Heart left ventricle (tissue), 16 donors: ENCODE data around the gene INPP4B. TPM values are rescaled to one million over a fixed set of nuclear protein-coding genes. Genes with fewer than 3 reads are reported as not detected.

ENCODE experiments used
- ATAC-seq, 4 donors: fragments of 200-7000 bp; cut with Tn5 transposase; one replicate each; pipeline ENCODE4 v1.9.1; 2020 to 2022; ENCODE audit warnings: moderate library complexity in 4 of 4, mild to moderate bottlenecking in 3 of 4, moderate number of reproducible peaks in 1 of 4
- DNase-seq, 5 donors: peaks; one replicate each; pipeline ENCODE4 v3.0.0-alpha.2; 2020
- H3K27ac ChIP-seq, 12 donors: fragments of 200-600 bp; sonication (generic) in 4 of 12; one replicate each; pipeline versions ENCODE4 v1.5.0 to v1.8.0; 2016 to 2022; ENCODE audit warnings: mild to moderate bottlenecking in 2 of 12
- H3K27me3 ChIP-seq, 9 donors: fragments of 200-600 bp; sonication (generic) in 2 of 9; one replicate each; pipeline versions ENCODE4 v1.5.1 to v1.8.0; 2016 to 2022; ENCODE audit warnings: mild to moderate bottlenecking in 3 of 9
- H3K36me3 ChIP-seq, 9 donors: fragments of 200-600 bp; sonication (generic) in 2 of 9; one replicate each; pipeline versions ENCODE4 v1.5.0 to v1.8.0; 2018 to 2022; ENCODE audit warnings: mild to moderate bottlenecking in 2 of 9
- H3K4me1 ChIP-seq, 12 donors: fragments of 200-600 bp; sonication (generic) in 4 of 12; one replicate each; pipeline versions ENCODE4 v1.5.0 to v1.8.0; 2016 to 2022; ENCODE audit warnings: mild to moderate bottlenecking in 3 of 12
- H3K4me3 ChIP-seq, 12 donors: fragments of 200-600 bp; sonication (generic) in 4 of 12; one replicate each; pipeline versions ENCODE4 v1.5.0 to v1.8.0; 2017 to 2022; ENCODE audit warnings: mild to moderate bottlenecking in 9 of 12, moderate library complexity in 4 of 12
- H3K9me3 ChIP-seq, 12 donors: fragments of 200-600 bp; sonication (generic) in 4 of 12; one replicate each; pipeline versions ENCODE4 v1.5.0 to v1.8.0; 2016 to 2022; ENCODE audit warnings: mild to moderate bottlenecking in 1 of 12
- POLR2A ChIP-seq, 2 donors: fragments of 450-650 bp; IDR thresholded peaks; one replicate each; pipeline ENCODE4 v1.6.1; 2017; ENCODE audit warnings: antibody characterized with exemption in 2 of 2, mild to moderate bottlenecking in 2 of 2, moderate library complexity in 2 of 2
- WGBS, 4 donors: extraction: QIAGEN DNeasy Blood & Tissue Kit in 2 of 4; methylation state at CpG; one replicate each; pipeline versions ENCODE4 v1.1.5 to v1.1.7; 2013 to 2018; 5-methylcytosine and 5-hydroxymethylcytosine counted together
- intact Hi-C, 10 donors: fragments of 100-400 bp; cut with DNase I; formaldehyde crosslinking; loops; one replicate each; pipeline versions ENCODE4 v1.11.1 to v1.14.2; 2022
- polyA plus RNA-seq, 2 donors: library from polyadenylated mRNA; stranded (reverse); fragments of 200-250 nt; gene quantifications; one replicate each; pipeline ENCODE4 v1.2.3, GENCODE V29; 2013
- total RNA-seq, 9 donors: library from RNA; depleted of rRNA in 2 of 9; stranded (reverse); fragments of >200 nt in 2 of 9; fragmentation: NEBNext Ultra II Directional in 3 of 9; extraction: Animal tissue kit (Norgen Biotek cat#: 25700) in 3 of 9; gene quantifications; one replicate each; pipeline versions ENCODE4 v1.1.0 to v1.2.4, GENCODE V29; 2016 to 2023
- TF ChIP-seq, protein P1 (sequence below), 12 donors: fragments of 200-600 bp; sonication (generic) in 4 of 12; IDR thresholded peaks; one replicate each; pipeline versions ENCODE4 v1.5.0 to v1.8.0; 2018 to 2022; ENCODE audit warnings: antibody characterized with exemption in 12 of 12, mild to moderate bottlenecking in 5 of 12
- donor health status: ischemic (EF 13 %, LVEDD 7.1; RV severe dilation, severe dysfunction).
- donor health status: healthy with polysubstance abuse.
- donor health status: DM: no; HTN: yes; CAD: no.
- donor health status: DM: no; HTN: no; CAD: no.
- donor health status: ischemic (EF 25% LVEDD 6.9; RV normal size, moderate dysfunction).
- donor health status: ischemic (EF 25% LVEDD 5.7; RV mildly dilated, moderate dysfunction).
- donor health status: healthy.
- donor health status: DM: yes; HTN: yes; CAD: no.
- donor health status: ischemic (EF 35%, LVEDD 5.7; RV mildly dilated, moderate dysfunction).
- donor health status: nonischemic (EF 11% LVEDD 7.7; RV severe dilation, severe dysfunction).
- donor health status: DM: yes; HTN: yes; CAD: no.
- donor health status: PGD.
- donor health status: ischemic (EF 29% LVEDD 5.4; RV normal size, mild dysfunction).
- donor health status: nonischemic (EF 23%, LVEDD 6.1; RV moderate dilation, normal function).

INPP4B gene
- total and polyA plus RNA-seq, 11 donors: 5.5 to 128 (median 39.1) TPM

DNA sequence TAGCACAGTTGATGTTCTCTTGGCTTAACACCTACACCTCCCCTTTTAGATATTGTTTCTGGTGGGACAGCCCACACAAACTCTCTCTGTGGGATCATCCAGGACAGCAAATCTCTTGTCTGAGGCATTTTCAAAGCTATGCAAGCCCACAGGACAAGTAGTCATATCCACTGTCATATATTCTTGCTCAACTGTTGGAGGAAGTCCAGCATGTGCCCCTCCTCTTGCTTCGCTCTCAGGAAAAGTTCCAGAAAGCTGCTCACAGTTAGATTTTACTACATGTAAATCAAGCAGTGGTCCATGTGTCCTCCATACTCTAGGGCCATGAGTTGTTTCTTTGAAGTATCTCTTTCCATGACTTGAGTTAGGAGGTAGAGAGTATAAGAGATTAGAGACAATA, 260.7 kb downstream of the INPP4B start:
- peaks cover 0 to 8% (median 0%) of the 10 kb centered on the region in 12 donors for H3K9me3 ChIP-seq
- no peak overlapping the region for H3K27ac ChIP-seq
- H3K27me3 ChIP-seq: no peaks in the 10 kb centered on the region
- TF ChIP-seq POLR2A (IDR thresholded peaks at IDR 0.05): no peak
- TF ChIP-seq, protein P1, sequence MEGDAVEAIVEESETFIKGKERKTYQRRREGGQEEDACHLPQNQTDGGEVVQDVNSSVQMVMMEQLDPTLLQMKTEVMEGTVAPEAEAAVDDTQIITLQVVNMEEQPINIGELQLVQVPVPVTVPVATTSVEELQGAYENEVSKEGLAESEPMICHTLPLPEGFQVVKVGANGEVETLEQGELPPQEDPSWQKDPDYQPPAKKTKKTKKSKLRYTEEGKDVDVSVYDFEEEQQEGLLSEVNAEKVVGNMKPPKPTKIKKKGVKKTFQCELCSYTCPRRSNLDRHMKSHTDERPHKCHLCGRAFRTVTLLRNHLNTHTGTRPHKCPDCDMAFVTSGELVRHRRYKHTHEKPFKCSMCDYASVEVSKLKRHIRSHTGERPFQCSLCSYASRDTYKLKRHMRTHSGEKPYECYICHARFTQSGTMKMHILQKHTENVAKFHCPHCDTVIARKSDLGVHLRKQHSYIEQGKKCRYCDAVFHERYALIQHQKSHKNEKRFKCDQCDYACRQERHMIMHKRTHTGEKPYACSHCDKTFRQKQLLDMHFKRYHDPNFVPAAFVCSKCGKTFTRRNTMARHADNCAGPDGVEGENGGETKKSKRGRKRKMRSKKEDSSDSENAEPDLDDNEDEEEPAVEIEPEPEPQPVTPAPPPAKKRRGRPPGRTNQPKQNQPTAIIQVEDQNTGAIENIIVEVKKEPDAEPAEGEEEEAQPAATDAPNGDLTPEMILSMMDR (IDR thresholded peaks at IDR 0.05): no peak
- DNase-seq (no peak), ATAC-seq (no peak)
- 77 to 90% (median 80%) methylated on average over 1 of the region's 1 CpG for WGBS, 4 donors
- no peaks in the 10 kb centered on the region for H3K4me1 ChIP-seq
- intact Hi-C loops: no loop called here
- H3K36me3 ChIP-seq: no peaks in the 10 kb centered on the region
- no peak overlapping the region for H3K4me3 ChIP-seq

DNA sequence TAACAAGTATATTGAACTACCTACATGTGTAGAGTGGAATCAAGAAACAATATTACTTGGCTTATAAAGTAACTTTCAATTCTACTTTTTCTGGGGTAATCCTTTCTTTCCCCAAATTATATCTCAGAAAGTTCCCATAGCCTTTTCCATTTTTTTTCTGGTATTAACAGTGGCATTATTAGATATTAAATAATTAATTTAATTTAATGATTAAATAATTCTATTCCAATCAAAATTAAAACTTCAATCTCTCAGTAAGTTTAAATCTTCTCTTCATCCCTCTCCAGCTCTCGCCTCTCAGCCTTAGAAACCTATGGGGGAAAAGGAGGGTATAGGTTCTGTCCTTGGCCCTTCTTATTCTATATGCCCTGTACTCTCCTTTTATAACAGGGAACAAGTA, 262.4 kb downstream of the INPP4B start:
- H3K27me3 ChIP-seq: no peaks in the 10 kb centered on the region
- ATAC-seq (no peak), DNase-seq (no peak)
- intact Hi-C loops: no loop called here
- H3K36me3 ChIP-seq: no peaks in the 10 kb centered on the region
- no peak overlapping the region for H3K27ac ChIP-seq
- H3K4me1 ChIP-seq: no peaks in the 10 kb centered on the region
- no peak for TF ChIP-seq POLR2A (IDR thresholded peaks at IDR 0.05)
- TF ChIP-seq, protein P1 (IDR thresholded peaks at IDR 0.05): no peak
- H3K4me3 ChIP-seq: no peak overlapping the region
- WGBS, 4 donors: 90 to 97% (median 94%) methylated on average over 1 of the region's 1 CpG
- no peaks in the 10 kb centered on the region for H3K9me3 ChIP-seq

DNA sequence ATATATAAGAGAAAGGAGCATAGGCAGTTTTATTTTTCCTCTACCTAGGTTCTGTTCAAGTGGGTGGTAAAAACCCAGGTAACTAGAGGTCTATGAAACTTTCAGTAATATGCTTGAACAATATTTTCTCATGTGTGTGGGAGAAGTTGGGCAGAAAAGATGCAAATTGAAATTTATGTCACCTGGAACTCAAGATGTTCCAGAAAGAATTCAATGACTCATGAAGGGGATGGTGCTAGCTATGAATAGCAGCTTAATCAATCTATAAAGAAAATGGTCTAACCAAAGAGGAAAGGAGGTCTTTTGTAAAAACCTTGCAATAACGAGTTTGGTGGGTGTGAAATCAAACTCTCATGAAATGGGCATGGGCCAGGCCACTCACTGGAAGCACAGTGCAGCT, 263.8 kb downstream of the INPP4B start:
- DNase-seq (no peak), ATAC-seq (no peak)
- intact Hi-C loops: no loop called here
- 55 to 77% (median 68%) methylated on average over 1 of the region's 1 CpG for WGBS, 4 donors
- H3K36me3 ChIP-seq: no peaks in the 10 kb centered on the region
- H3K9me3 ChIP-seq: no peaks in the 10 kb centered on the region
- TF ChIP-seq POLR2A (IDR thresholded peaks at IDR 0.05): no peak
- TF ChIP-seq, protein P1 (IDR thresholded peaks at IDR 0.05): no peak
- no peak overlapping the region for H3K4me3 ChIP-seq
- H3K27ac ChIP-seq: no peak overlapping the region
- H3K27me3 ChIP-seq: no peaks in the 10 kb centered on the region
- no peaks in the 10 kb centered on the region for H3K4me1 ChIP-seq

DNA sequence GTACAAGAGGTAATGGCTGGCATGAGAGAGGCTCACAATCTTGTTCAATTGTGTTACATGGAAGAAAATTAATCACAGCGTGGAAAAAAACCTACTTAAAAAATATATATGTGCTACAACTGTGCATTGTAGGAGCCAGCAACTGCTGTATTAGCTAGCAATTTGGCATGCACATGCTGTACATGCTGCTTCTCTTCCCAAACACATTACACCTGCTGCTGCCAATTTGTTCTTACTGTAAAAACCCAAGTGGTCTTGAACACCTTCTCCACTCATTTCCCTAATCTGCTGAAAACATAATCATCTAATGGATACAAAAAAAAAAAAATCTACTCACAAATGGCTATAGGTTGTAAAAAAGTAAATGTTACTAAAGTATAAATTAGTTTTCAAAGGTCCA, 264.2 kb downstream of the INPP4B start:
- Histone ChIP-seq H3K27ac (no peak overlapping the region), H3K4me3 (no peak overlapping the region), H3K4me1 (no peaks in the 10 kb centered on the region), H3K36me3 (no peaks in the 10 kb centered on the region), H3K27me3 (no peaks in the 10 kb centered on the region), H3K9me3 (no peaks in the 10 kb centered on the region)
- 85 to 100% (median 95%) methylated on average over 1 of the region's 1 CpG for WGBS, 4 donors
- DNase-seq: no peak
- ATAC-seq: no peak
- TF ChIP-seq, protein P1 (IDR thresholded peaks at IDR 0.05): no peak
- TF ChIP-seq POLR2A (IDR thresholded peaks at IDR 0.05): no peak
- intact Hi-C loops: no loop called here
